ENCODE results near the gene OGFR.

GRCh38 chr20:62791301-62792181, 13.1 kb upstream of the OGFR start:
- TF ChIP-seq POLR2AphosphoS5 (IDR thresholded peaks at IDR 0.05; ENCODE audit: low read depth, low read length) (no peak), TAF1 (IDR thresholded peaks at IDR 0.05; ENCODE audit: borderline replicate concordance, low read depth, low read length) (no peak), POLR2A (IDR thresholded peaks at IDR 0.05; ENCODE audit: low read depth, low read length) (no peak)

All from GM12892 (cell line).